Mononuclear cell (primary cell): ENCODE results near the gene SYF2. TPM values are rescaled to one million over a fixed set of nuclear protein-coding genes. Genes with fewer than 3 reads are reported as not detected.
A peak's percentile ranks its signal among the peaks of the same experiment; 100 is the strongest.
"Not testable (repeated sequence)": the region's sequence is repeated elsewhere in the genome, so short reads cannot be mapped to it uniquely, and the experiment has no call there.

Experiments used
- H3K27me3 ChIP-seq: 2 replicates; pipeline ENCODE4 v1.6.0; 2011; ENCODE audit warnings: low read length, control low read depth; ENCODE audit not compliant: insufficient read depth
- H3K4me1 ChIP-seq: 2 replicates; pipeline ENCODE4 v1.5.1; 2011; ENCODE audit warnings: mild to moderate bottlenecking, low read length, control low read depth; ENCODE audit not compliant: insufficient read depth
- H3K4me3 ChIP-seq: 2 replicates; pipeline ENCODE4 v1.5.1; 2011; ENCODE audit warnings: mild to moderate bottlenecking, low read length, moderate library complexity
- H3K9me3 ChIP-seq: 2 replicates; pipeline ENCODE4 v1.5.1; 2011; ENCODE audit warnings: low read depth, mild to moderate bottlenecking, control low read depth, low read length
- total RNA-seq: library from RNA; depleted of rRNA; stranded (reverse); fragments of >200 nt; gene quantifications from one replicate; pipeline ENCODE4 v1.2.3, GENCODE V29; 2012

SYF2 gene
- total RNA-seq, 1 donor = 98.0 TPM

DNA sequence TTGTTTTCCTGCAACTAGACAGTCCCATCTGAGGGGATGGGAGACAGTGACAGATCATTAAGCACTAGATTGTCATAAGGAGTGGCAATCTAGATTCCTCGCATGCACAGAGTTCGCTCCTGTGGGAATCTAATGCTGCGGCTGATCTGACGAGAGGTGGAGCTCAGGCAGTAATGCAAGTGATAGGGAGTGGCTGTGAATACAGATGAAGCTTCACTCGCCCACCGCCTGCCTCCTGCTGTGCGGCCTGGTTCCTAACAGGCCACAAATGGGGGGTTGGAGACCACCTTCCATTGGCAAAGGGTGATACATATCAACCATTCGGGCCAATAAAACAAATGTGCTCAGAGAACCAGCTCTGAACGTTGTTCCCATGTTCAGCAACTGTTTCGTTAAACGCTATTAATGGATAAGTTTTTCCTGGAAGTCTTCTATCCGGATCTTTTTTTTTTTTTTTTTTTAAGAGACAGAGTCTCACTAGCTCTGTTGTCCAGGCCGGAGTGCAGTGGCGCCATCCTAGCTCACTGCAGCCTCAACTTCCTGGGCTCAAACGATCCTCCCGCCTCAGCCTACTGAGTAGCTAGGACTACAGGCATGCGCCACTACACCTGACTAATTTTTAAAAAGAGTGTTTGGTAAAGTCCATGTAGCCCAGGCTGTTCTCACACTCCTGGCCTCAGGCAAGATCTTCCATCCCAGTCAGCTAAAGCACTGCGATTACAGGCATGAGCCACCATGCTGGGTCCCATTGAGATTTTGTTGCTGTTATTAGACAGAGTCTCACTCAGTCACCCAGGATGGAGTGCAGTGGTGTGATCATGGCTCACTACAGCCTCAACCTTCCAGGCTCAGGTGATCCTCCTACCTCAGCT lies 23.6 kb upstream of the SYF2 start:
- H3K27me3 ChIP-seq = no peaks in the 10 kb centered on the region
- no peak overlapping the region for H3K4me3 ChIP-seq
- H3K9me3 ChIP-seq = no peaks in the 10 kb centered on the region
- H3K4me1 ChIP-seq = peaks cover 14% of the 10 kb centered on the region

- H3K4me1 ChIP-seq = no peaks in the 10 kb centered on the region
- no peaks in the 10 kb centered on the region for H3K27me3 ChIP-seq
- no peaks in the 10 kb centered on the region for H3K9me3 ChIP-seq
- H3K4me3 ChIP-seq = no peak overlapping the region
Observed at GRCh38 chr1:25253911-25254310, 21.6 kb upstream of the SYF2 start.

DNA sequence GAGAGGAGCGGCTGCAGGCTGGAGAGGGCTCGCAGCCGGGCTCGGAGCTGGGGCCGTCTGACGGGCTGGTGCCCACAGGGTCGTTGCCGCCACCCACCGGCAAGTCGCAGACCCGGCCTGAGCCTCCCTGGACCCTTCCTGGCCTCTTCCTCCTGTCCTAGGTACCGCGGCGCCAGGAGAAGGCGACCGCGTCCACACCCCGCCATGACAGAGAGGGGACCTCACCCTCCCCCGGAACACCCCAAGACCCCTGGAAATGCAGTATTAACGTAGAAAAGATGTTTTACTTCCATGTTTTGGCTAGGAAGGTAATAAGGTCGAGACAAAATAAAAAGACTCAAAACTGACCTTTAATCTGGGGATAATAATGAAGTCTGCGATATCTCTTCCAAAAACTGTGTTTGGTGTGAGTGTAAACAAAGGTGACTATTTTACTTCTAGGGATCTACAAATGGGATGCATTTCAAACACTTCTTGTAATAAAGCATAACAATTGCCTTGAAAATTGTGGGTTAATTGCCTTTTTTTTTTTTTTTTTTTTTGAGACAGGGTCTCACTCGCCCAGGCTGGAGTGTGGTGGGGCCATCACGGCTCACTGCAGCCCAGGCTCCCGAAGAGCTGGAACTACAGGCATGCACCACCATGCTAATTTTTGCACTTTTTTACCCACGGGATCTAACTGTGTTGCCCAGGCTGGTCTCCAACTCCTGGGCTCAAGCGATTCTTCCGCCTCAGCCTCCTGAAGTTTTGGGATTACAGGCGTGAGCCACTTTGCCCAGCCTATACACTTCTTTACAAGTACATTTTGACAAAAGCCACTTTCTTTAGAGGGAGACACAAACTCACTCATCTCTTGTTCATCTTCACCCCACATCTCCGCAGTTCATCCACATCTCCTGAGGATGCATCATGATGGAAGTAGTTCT lies 15.8 kb upstream of the SYF2 start:
- Histone ChIP-seq H3K4me1 (peaks cover 32% of the 10 kb centered on the region), H3K27me3 (no peaks in the 10 kb centered on the region), H3K9me3 (no peaks in the 10 kb centered on the region), H3K4me3 (peak overlapping the region; percentile 99)

GRCh38 chr1:25247024-25247828 lies 14.9 kb upstream of the SYF2 start, which contains the start of gene RSRP1:
TSS of gene RSRP1 (minus strand) at chr1:25247454. CDS start at chr1:25246963, 491 bp downstream.
- Histone ChIP-seq H3K4me1 (peaks cover 39% of the 10 kb centered on the region), H3K27me3 (no peaks in the 10 kb centered on the region), H3K4me3 (peak within 1 kb of the TSS; percentile 99), H3K9me3 (no peaks in the 10 kb centered on the region)

GRCh38 chr1:25246600-25247023 lies 14.3 kb upstream of the SYF2 start:
- no peaks in the 10 kb centered on the region for H3K27me3 ChIP-seq
- peaks cover 39% of the 10 kb centered on the region for H3K4me1 ChIP-seq
- no peaks in the 10 kb centered on the region for H3K9me3 ChIP-seq
- peak overlapping the region; percentile 99 for H3K4me3 ChIP-seq

GRCh38 chr1:25245809-25246599 lies 13.7 kb upstream of the SYF2 start:
- Histone ChIP-seq H3K4me1 (peaks cover 43% of the 10 kb centered on the region), H3K9me3 (no peaks in the 10 kb centered on the region), H3K4me3 (peak overlapping the region; percentile 99), H3K27me3 (no peaks in the 10 kb centered on the region)

- Histone ChIP-seq H3K27me3 (no peaks in the 10 kb centered on the region), H3K9me3 (no peaks in the 10 kb centered on the region), H3K4me3 (peak overlapping the region; percentile 99), H3K4me1 (peaks cover 49% of the 10 kb centered on the region)
Observed at GRCh38 chr1:25245393-25245792, 13.1 kb upstream of the SYF2 start.

GRCh38 chr1:25243907-25244306 lies 11.6 kb upstream of the SYF2 start:
- Histone ChIP-seq H3K4me1 (peaks cover 63% of the 10 kb centered on the region), H3K4me3 (no peak overlapping the region), H3K27me3 (no peaks in the 10 kb centered on the region), H3K9me3 (no peaks in the 10 kb centered on the region)

- H3K4me3 ChIP-seq = peak overlapping the region; percentile 38
- H3K4me1 ChIP-seq = peaks cover 59% of the 10 kb centered on the region
- H3K27me3 ChIP-seq = no peaks in the 10 kb centered on the region
- H3K9me3 ChIP-seq = no peaks in the 10 kb centered on the region
Observed at GRCh38 chr1:25239681-25240541, 7.6 kb upstream of the SYF2 start.

GRCh38 chr1:25238046-25238445 lies 5.7 kb upstream of the SYF2 start:
- Histone ChIP-seq H3K4me1 (peaks cover 61% of the 10 kb centered on the region), H3K4me3 (no peak overlapping the region), H3K27me3 (no peaks in the 10 kb centered on the region), H3K9me3 (no peaks in the 10 kb centered on the region)

DNA sequence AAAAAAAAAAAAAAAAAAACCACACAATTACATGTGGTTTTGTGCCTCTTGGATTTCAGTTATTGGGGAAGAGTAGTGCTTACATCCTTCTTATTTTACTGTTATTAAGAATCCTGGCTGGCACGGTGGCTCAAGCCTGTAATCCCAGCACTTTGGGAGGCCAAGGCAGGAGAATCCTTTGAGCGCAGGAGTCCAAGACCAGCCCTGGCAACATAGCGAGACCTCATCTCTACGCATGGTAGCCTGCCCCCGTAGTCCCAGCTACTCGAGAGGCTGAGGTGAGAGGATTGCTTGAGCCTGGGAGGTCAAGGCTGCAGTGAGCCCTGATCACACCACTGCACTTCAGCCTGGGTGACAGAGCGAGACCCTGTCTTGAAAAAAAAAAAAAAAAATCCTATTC lies 4.0 kb upstream of the SYF2 start:
- H3K4me1 ChIP-seq = peaks cover 65% of the 10 kb centered on the region
- H3K27me3 ChIP-seq, H3K9me3 ChIP-seq, H3K4me3 ChIP-seq: not testable (repeated sequence)

DNA sequence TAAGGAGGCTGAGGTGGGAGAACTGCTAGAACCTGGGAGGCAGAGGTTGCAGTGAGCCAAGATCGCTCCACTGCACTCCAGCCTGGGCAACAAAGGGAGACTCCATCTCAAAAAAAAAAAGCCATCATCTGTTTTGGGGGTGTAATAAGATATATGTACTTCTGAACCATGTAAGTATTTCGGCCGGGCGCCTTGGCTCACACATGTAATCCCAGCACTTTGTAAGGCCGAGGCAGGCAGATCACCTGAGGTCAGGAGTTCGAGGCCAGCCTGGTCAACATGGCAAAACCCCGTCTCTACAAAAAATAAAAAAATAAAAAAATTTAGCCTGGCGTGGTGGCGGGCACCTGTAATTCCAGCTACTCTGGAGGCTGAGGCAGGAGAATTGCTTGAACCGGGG lies 3.1 kb upstream of the SYF2 start:
- H3K4me1 ChIP-seq = peaks cover 63% of the 10 kb centered on the region
- not testable (repeated sequence) for H3K4me3 ChIP-seq, H3K27me3 ChIP-seq, H3K9me3 ChIP-seq
